ENCODE results near the gene WWC2. TPM values are rescaled to one million over a fixed set of nuclear protein-coding genes. Genes with fewer than 3 reads are reported as not detected.

The WWC2 gene
- total and polyA plus RNA-seq, 2 experiments from 2014 or later: 50.5 to 74.2 TPM

Other genes with a start within 250 kb of the WWC2 start
- gene DCTD, start 181.9 kb upstream of the WWC2 start, total RNA-seq (2014; rRNA removed; shearing (Covaris generic)): 39.3 and 45.2 TPM in 2 replicates
- gene DCTD, start 181.9 kb upstream of the WWC2 start, polyA plus RNA-seq (2016; fragmentation: Nextera tagmentation; extraction: Ambion mirVana): 40.0 and 40.3 TPM in 2 replicates
- gene CLDN22, start 221.0 kb downstream of the WWC2 start, total RNA-seq (2014; rRNA removed; shearing (Covaris generic)): not detected in 2 replicates
- not detected in 2 replicates for gene CLDN22, start 221.0 kb downstream of the WWC2 start, polyA plus RNA-seq (2016; fragmentation: Nextera tagmentation; extraction: Ambion mirVana)
- not detected in 2 replicates for gene CLDN24, start 223.2 kb downstream of the WWC2 start, total RNA-seq (2014; rRNA removed; shearing (Covaris generic))
- not detected in 2 replicates for gene CLDN24, start 223.2 kb downstream of the WWC2 start, polyA plus RNA-seq (2016; fragmentation: Nextera tagmentation; extraction: Ambion mirVana)